Fibroblast of skin of left biceps (primary cell): Measurements from ENCODE around the gene DIRAS1.

Experiments used
- DNase-seq, 2 experiments: peaks; one replicate each; pipeline ENCODE4 v3.0.0-alpha.2; 2013; ENCODE audit warnings: low read depth in 2 of 2

DIRAS1 gene, protein sequence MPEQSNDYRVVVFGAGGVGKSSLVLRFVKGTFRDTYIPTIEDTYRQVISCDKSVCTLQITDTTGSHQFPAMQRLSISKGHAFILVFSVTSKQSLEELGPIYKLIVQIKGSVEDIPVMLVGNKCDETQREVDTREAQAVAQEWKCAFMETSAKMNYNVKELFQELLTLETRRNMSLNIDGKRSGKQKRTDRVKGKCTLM

DNA sequence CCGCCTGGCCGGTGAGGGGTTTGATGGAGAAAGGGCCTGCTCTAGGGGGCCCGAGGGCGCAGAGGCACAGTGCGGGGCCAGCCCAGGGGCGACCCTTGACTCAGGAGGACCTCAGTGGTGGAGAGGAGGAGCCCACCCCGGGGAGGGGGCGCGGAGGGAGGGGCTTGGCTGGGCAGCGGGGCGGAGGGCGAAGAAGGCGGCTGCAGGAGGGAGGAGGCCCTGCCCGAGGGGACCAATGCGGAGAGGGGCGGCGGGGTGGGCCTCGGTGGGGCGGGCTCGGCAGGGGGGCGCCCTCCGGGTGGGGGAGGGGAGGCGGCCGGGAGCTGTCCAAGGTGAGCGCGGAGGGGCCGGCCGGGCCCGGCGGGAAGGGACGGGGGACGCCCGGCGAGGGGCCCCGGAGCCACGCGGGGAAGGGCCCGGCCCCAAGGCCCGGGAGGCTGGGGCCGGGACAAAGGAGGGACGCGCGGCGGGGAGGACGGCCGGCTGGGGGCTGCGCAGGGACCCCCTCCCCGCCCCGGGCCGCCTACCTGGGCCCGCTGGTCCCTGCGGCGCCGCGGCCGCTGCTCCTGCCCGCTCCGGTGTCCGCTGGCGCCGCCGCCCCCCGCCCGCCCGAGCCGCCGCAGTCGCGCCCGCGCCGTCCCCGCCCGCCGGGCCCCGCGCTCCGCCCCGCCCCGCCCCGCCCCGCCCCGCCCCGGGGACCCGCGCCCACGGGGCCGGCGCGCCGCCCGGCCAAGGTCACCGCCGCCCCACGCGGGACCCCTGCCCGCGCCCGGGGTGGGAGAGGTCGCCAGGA lies at the start of gene DIRAS1:
TSS of gene DIRAS1 (minus strand) at position 596 of the 793 bp plus-strand sequence. CDS start 3,566 bp downstream, outside the sequence.
- no peak for DNase-seq

DNA sequence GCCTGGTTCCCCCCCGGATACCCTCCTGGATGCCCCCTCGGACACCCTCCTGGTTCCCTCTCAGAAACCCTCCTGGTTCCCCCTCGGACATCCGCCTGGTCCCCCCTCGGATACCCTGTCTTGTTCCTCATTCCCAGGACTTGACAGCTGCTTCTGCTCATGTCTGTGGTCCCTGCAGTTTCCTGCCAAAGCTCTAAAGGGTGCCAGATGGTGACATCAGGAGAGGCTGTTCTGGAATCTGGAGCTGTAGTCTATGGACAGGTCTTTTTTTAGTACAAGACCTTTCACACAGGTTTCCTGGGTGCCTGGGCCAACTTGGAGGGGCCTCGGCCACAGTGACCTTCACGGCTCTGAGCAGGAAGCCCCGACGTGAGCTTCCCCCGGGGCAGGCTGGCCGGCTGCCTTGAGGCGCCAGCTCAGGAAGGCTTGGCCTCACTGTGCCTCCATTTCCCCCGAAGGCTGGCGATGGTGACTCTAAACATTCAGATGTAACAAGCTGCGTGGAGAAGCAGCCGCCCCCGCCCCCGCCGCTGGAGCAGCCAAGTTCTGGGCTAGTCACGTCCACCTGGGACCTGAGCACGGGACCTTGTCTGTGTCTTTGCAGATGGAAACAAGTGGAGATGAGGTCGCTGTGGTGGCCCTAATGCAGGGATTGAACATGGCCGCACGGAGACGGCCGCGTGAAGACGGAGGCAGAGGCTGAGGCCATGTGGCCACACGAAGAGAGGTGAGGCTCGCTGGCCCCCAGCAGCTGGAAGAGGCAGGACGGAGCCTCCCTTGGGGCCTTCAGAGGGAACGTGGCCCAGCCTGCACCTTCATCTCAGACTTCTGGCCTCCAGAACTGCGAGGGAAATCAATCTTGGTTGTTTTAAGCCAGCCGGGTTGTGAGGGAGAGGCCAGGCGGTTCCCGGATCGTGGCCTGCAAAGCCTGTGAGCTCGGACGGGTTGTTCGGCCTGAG lies 49.2 kb upstream of the DIRAS1 start:
- no peak for DNase-seq

DNA sequence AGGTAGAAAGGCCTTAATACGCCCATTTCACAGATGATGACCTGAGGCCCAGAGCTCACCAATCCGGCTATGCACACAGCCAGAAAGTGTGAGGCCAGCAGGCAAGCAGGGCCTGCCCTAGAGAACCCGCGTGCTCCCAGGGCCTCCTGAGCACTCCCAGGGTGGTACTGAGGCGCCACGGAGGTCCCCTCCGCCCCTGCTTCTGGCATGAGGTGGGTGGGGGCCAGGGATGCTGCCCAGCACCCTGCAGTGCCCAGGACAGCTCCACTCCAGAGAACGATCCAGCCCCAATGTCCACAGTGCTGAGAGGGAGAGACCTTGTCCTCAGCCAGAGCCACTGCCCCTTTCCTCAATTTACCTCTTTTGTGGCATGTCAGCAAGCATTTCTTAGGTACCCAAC lies 48.0 kb upstream of the DIRAS1 start:
- no peak for DNase-seq

DNA sequence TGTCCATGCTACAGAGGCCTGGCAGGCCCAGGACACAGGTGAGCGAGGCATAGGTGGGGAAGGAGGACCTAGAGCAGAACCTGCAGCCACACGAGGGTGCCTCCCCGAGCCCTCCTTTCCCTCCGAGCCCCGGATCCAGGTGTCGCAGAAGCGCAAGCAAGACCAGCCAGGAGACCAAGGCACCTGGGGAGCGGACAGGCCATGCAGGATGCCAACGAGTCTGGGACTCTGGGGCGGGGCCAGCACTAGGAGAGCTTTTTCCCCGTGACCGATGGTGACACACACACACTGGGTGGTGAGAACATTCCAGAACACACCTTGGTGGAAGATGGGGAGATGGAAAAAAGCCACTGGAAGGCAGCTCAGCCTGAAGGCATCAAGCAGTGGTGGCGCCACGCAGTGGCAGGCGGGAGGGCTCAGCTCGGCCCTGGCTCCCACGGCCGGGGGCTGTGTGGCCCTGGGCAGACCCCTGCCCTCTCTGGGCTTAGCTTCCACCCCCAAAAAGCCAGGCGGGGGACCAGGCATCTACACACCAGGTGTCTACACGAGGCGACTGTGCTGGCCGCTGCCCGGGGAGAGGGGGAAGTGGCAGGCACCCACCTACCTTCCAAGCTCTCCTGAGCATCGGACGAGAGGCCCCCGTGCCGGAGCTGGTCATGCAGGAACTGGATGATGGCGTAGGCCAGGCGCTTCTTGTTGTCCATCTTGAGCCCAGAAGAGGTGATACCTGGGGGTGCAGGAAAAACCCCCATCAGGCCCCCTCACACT lies 47.4 kb upstream of the DIRAS1 start:
- DNase-seq: no peak

DNA sequence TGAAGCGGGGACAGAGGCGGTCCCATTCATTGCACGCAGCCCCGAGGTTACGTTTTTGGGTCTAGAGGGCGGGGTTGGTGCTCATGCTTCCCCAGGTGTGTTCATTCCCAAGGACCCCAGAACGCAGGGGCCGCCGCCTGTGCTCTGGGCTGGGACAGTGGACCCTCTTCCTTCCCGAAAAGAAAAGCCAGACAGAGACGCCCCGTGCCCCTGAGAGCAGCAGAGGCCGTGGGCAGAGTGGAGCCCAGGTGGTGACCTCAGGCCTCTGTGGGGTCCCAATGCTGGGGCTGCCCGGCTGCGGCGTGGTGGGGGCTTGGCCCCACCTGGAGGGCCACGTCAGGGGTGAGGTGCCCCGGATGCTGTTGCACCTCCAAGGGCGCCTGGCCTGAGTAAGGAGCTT lies 46.5 kb upstream of the DIRAS1 start:
- no peak for DNase-seq

DNA sequence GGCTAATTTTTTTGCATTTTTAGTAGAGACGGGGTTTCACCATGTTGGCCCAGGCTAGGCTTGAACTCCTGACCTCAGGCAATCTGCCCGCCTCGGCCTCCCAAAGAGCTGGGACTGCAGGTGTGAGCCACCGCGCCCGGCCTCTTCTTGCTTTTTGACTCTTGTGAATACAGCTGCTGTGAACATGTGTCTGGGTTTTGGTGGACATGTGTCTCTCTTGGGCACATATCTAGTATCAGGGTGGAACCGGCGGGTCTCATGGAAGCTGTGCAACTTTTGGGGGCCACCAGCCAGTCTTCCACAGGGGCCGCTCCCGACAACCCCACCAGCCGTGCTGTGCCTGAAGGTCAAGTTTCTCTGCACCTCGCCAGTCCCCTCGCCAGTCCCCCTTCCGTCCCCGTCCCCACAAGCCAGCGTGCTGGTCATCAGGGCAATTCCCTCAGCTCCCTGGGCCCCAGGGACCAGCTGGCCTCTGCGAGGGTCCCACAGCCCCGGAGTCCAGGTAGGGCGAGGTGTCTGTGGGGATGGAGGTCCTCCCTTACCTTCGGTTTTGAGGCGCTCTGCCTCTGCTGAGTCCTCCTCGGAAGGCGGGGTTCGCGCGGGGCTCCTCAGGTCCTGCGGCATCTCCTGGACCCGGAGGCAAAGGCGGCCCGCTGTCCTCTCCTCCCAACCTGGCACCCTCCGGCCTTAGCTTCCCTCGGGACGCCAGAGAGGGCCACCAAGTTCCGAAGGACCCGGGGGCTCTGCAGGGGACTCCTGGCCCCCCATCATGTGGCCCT lies 45.6 kb upstream of the DIRAS1 start:
- DNase-seq: no peak

DNA sequence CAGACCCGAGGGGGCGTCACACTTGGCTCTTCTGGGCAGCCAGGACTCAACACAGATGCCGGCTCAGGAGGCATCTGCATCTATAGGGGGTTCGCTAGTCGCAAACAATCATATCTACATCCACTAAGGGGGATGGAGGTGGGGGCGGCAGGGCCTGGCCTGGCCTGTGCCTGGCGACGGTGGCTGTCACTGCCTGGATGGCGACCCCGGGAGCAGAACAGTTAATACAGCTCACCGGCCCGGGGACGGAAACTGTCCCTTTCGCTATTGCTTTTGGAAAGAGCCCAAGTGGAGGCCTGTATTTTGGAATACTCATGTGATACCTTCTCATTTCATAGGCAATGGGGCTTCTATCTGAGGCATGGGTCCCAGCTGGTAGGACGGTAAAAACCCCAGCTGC lies 44.2 kb upstream of the DIRAS1 start:
- DNase-seq: no peak

DNA sequence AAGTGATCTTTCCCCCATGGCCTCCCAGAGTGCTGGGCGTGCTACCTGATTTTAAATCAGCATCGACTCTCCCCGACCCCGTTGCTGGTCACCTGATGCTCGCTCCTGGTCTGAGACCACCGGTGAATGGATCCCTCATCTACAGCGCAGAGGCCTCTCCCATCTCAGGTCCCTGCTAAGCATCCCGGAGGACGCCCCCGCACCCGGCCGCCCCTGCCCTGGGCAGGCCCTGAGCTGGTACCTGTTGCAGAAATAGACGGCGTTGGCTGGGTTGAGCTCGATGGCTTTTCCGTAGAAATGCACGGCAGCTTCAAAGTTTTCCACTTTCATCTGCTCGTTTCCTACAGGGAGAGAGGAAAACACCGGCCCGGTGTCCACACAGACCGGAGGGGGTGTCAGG lies 43.8 kb upstream of the DIRAS1 start:
- DNase-seq: no peak

DNA sequence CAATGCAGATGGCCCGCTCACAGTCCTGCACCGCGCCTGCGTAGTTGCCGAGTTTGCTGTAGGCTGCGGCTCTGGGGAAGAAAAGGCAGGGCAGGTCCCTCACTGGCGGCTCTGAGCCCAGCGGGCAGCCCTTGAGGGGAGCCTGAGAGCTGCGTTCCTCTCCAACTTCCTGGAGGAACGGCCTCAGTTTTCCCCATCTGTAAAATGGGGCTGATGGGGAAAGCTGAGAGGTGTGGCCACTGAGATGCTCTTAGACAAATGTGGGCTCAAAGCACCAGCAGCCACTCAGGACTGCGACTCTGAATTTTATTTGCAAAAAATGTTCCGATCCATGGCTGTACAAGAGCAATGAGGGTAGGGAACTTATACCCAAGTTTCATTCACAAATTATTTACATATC lies 42.5 kb upstream of the DIRAS1 start:
- no peak for DNase-seq

DNA sequence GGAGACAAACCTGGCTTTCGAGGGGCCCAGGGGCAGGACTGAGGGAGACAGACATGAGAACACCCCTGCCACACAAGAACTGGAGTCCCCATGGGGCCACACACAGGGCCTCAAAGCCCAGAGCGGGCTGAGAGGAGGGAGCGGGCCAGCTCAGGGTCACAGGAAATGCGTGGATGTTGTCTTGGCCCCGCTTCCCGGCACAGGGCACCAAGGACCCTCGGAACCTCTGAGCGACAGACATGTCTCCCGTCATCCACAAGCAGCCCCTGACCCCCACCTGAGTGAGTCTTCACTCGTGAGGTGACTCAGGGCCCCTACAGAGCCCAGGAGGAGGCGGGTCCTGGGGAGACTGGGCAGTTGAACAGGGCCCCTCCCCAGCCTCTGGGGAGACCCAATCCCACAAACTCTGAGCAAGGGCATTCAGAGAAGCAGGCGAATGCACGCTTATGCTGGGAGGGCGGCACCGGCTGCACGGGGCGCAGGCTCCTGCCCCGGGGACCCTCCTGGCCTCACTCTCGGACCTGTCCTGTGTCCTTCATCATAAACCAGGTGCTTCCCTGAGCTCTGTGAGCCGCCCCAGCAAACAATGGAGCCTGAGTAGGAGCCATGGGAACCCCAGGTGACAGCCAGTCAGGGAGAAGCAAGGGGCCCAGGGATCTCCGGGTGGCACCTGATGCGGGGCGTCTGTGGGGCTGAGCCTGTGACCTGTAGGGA lies 41.8 kb upstream of the DIRAS1 start:
- no peak for DNase-seq

DNA sequence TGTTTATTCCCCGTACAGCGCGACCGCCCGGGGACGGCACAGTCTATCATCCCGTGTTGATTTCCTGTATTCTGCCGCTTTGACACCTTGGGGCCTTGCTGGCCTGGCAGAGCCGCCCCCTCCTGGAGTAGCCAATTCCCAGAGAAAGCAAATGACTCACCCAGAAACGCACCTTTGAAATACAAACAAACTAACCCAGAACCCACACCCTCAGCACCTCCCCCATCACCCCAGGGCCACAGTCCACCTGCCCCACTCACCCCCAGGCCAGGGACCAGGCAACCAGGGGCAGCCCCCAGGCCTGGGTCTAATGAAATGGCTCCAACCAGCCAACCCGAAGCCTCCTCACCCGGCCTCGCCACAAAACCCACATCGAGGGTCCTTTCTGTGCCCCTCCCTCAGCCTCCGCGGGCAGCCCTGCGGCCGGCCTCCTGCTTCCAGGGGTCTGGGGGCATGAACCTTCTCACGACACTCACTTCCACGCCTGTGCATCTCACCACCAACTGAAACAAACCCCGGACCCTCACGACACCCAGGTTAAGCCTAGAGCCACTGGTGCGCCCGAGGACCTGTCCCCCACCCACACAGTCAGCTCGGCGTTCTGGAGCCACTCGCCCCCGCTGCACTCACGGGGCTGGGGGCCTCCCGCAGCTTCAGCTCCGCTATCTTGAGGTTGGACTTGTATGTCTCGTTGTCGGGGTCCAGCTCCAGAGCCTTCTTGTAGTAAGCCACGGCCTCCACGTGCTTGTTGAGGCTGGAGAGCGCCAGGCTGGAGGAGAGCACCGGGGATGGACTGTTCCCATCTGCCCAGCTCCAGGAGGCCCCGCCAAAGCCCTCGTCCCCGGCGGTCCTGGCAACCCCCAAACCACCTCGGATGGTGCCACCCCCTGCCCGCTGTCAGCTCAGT lies 41.0 kb upstream of the DIRAS1 start:
- DNase-seq: no peak

DNA sequence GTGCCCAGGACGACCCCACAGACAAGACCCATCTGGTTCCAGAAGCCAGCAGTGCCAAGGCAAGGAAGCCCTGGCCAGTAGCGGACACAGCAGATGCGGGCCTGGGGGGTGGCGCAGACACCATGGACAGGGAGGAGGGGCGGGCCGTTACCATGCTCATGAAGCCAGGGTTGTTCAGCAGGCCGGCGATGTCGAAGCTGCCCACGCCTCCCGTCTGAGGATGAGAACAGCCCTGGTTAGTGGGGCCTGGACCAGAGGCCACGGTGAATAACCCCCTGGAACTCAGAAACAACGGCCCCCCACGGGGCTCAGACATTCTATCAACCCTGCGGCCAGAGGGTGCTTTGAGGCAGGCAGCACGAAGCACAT lies 40.1 kb upstream of the DIRAS1 start:
- DNase-seq: no peak

DNA sequence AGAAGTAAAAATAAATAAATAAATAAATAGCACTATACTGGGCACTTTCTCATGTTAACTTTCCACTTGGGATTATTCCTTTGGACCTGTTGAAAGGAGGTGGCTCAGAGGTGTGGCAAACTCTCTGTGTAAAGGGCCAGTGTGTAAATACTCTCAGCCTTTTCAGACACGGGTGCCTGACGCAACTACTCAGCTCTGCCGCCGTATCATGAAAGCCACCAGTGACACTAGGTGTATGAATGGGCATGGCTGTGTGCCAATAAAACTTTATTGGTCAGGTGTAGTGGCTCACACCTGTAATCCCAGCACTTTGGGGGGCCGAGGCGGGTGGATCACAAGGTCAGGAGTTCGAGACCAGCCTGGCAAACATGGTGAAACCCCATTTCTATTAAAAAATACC lies 38.8 kb upstream of the DIRAS1 start:
- DNase-seq: no peak

DNA sequence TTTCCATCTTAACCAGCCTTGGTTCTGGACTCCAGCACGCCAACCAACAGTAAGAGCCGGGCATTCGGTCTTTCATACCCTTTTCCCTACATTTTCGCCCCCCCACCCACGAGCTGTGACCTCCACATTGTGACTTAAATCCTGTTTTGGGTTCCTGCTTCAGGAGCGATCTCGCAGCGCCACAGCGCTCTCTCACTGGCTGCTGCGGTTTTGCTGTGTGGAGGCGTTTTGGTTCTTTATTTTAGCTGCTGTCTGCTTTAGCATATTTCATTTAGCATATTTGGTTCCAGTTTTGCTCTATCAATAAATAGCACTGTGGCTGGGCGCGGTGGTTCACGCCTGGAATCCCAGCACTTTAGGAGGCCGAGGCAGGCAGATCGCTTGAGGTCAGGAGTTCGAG lies 38.2 kb upstream of the DIRAS1 start:
- DNase-seq: no peak

DNA sequence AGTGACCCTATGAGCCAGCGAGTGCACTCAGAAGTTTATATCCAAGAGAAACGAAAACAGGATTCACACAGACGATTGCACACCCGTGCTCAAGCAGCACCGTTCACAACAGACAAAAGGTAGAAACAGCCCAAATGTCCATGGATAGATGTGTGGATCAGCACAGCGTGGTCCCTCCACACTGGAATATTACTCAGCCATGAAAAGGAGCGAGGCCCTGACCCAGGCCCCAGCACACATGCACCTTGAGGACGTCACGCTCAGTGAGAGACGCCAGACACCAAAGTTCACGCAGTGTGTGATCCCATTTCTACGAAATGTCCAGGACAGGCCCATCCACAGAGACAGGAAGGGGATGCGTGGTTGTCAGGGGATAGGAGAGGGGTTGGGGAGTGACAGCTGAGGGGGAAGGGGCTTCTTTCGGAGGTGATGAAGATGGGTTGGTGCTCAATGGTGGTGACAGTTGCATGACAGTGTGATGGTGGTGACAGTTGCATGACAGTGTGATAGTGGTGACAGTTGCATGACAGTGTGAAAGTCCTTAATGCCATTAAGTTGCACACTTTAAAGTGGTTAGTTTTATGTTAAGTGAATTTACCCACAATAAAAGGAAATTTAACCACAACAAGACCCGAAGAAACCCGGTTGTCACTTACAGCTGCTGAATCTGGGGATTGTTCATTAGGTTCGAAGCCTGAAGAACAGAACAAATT lies 37.6 kb upstream of the DIRAS1 start:
- no peak for DNase-seq

DNA sequence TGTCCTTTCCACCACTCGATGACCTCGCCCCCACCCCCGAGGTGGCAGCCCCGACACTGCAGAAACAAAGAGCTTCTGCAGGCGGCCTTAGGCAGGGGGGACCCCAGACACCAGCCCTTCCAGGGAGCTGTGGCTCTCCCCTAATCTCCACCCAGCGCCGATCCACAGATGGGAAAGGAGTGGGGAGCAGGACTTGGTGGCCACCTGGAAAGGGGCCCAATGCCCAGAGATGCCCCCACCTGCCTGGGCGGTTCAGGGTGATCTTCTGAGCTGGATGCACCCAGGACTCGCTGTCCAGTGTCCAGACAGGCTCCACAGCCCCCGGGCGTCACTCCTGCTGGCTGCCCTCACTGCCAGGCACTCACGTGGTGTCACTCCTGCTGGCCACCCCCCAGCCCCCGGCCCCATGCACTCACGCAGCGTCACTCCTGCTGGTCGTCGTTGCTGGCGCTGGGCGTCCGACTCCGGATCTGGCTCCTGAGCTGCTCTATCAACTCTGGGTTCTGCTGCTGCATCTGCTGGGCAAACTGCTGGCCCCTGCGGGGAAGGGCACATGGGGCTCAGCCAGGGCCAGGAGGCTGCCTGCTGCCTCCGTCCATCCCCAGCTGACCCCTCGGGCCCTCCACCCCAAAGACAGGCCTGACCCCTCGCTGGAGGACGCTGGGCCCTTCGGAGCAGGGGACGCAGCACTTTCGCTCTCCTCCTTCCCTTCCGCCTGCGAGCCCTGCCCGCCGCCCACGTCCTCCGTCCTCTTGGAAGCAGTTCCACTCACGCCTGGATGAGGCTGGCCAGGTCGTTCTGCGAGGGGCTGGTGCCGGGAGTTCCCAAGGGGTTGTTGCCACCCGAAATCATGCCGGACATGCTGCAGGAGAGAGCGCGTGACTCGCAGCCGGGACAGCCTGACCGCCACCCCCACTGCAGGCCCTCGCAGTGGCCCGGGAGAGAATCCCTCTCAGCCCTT lies 36.0 kb upstream of the DIRAS1 start:
- DNase-seq: no peak

DNA sequence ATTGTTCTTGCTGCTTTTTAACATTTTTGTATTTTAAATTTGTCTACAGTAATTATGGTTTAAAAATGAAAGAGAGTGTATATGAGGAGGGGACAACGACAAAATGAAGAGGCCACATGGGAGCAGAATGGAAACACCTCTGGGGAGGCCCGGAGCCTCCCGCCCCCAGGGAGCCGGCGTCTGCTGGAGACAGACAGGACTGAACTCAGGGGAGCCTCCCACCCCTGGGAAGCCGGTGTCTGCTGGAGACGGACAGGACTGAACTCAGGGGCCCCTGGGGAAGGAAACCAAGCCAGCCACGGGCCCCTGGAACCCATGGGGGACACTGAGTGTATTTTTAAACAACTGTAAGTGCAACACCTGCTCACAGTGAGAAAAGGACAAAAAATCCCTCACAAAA lies 35.3 kb upstream of the DIRAS1 start:
- no peak for DNase-seq
